Nucleus accumbens (tissue), 56 donors: ENCODE measurements around the gene ACTN4.

Experiments used
- DNase-seq, 56 donors: peaks; one replicate each; lab custom pipeline; 2025; lab: John Stamatoyannopoulos, UW

Gene ACTN4

DNA sequence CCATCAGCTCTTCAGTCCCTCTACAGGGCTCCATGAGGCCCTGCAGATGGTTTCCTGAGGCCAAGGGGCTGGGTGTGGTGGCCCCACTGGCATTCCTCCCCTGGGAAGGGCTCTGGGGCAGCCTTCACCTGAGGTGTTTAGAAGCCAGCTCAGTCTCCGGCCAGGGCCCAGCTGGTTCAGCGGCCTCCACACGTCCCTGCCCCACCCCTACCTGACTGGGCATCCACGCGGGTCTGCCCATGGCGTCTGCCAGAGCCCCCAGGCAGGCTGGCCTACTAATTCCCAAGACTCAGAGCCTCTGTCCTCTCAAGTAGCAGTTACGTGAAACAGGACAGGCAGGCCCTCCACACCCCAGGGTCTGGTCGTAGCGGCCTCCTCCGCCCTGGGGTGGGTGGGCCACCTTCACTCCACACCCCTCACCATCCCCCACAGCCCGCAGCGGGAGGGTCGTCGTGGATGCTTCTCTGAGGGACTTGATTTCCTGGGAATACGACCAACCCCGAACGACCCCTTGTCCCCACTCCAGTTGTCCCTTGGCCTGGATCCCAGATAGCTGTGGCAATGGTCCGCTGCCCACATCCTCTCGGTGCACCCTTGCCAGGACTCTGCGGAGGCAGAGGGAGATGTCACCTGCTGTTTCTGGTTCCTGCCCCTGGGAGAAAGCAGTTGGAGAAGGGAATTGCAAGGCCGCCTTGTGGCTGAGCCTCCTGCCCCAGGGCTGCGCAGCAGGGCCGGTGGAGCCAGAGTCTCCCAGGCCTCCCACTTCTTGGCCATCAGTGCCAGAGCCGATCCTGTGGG, 72.5 kb downstream of the ACTN4 start:
- peak in 4 of 56 donors; percentile 32 to 56 (median 36) for DNase-seq

DNA sequence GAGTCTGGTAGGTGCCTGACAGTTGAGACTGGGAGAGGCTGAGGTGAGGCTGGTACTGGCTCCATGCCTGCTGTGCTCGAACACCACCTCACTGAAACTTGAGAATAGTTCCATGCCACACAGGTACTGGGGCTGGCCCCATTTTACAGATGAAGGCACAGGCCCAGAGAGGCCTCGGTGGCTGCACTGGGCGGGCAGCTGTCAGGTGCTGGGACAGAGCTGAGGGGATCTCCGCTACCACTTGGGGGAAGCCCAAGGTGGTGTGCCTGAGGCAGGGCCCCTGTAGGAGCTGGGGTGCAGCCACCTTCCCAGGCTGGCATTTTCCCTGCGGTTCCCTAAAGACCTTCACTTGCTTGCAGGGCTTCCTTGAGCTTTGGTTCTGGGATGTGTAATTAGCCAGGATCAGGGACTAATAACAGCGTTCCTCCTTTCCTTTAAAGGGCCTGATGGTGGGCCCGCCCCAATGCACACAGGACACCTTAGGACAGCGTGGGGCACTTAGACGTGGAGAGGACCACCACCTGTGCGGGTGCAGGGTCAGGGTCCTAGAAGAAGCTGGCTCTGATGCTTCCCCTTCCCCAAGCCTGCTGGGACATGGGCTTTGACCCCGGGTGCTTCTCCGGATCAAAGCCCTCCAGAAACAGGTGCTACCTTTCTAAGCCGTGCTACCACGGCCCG, 73.2 kb downstream of the ACTN4 start:
- DNase-seq = no peak

DNA sequence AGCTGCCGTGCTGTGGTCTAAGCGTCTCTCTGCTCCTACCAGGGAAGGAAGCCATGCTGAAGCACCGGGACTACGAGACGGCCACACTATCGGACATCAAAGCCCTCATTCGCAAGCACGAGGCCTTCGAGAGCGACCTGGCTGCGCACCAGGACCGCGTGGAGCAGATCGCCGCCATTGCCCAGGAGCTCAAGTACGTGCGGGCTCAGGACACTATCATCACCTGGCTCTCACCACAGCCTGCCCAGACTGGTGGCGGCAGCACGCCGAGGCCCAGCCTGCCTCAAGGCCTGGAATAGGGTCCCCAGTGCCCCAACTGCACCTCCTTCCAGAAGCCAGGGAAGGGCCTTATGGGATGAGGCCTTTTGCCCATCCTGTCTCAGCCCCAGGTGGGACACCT, 74.0 kb downstream of the ACTN4 start:
- peak in 4 of 56 donors; percentile 45 to 54 (median 52) for DNase-seq

DNA sequence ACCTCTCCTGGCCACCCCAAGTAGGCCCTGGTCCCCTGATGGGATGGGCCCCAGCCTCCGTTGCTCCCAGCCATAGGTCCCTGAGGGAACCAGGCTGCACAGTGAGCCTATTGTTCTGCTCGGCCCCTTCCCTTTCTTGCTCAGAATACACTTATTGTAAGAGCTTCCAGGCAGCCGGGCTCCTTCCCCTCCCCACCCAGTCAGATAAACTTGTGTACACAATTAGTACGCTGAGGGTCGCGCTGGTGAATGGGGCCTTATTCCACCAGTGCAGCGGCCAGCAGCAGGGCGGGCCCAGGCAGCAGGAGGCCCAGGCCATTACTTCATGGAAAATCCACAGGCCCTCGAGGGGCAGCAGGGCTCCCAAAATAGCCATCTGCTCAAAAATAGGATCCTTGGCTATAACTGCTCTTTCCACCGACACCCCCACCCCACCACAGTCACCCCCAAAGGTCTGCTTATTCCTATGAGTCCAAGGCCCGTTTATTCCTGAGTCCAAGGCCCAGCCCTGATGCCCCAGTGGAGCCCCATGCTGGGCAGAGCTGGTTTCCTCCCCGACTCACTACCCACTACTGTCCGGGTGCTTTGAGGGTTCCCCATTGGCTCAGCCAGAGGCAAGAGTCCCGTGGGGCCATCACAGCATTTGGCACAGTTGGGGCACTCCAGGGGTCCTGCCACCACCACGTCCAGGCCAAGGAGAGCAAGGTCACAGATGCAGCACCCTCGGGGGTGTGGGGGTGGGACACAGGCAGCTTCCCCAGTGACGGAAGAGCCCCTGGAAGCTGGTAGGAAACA, 74.7 kb downstream of the ACTN4 start:
- DNase-seq = peak in 54 of 56 donors; percentile 33 to 98 (median 83)

- no peak for DNase-seq
Measured at GRCh38 chr19:38722947-38723605, 75.6 kb downstream of the ACTN4 start.

DNA sequence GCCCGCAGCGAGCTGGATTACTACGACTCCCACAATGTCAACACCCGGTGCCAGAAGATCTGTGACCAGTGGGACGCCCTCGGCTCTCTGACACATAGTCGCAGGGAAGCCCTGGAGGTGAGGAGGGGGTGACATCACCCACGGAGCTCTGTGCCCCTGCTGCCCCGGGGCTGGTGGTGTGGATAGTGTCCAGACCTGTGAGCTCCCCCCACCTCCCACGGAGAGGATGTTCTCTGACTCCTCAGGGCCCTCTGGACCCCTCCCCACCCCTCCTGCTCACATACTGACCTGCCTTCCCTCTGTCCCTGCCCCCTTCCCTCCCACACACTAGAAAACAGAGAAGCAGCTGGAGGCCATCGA, 76.1 kb downstream of the ACTN4 start:
- DNase-seq = no peak

- DNase-seq = no peak
Measured at GRCh38 chr19:38723990-38724854, 76.8 kb downstream of the ACTN4 start.

DNA sequence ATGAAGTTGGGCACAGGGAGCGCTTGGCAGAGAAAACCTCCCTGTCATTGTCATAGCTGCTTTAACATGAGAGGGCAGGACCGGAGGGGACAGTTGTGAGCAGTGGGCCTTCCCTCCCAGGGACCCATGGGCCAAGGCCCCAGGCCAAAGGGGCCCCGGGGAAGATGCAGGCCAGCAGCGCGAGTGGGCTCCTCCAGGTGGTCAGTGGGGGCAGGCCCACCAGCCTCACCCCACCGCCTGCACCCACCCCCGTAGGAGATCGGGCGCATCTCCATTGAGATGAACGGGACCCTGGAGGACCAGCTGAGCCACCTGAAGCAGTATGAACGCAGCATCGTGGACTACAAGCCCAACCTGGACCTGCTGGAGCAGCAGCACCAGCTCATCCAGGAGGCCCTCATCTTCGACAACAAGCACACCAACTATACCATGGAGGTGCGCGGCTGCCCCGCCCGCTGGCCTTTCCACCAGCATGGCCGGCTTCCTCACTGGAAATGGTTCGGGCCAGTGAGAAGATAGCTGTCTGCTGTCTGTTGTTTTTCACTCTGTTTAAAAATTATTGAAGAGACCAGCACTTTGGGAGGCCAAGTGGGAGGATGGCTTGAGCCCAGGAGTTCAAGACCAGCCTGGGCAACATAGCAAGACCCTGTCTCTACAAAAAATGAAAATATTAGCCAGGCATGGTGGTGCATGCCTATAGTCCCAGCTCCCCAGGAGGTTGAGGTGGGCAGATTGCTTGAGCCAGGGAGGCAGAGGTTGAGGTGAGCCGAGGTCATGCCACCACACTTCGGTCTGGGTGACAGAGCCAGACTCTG, 78.2 kb downstream of the ACTN4 start:
- DNase-seq = no peak

GRCh38 chr19:38726284-38726673, 78.8 kb downstream of the ACTN4 start:
- no peak for DNase-seq

GRCh38 chr19:38726761-38727301, 79.4 kb downstream of the ACTN4 start:
- no peak for DNase-seq

- no peak for DNase-seq
Measured at GRCh38 chr19:38727306-38727867, 79.9 kb downstream of the ACTN4 start.

DNA sequence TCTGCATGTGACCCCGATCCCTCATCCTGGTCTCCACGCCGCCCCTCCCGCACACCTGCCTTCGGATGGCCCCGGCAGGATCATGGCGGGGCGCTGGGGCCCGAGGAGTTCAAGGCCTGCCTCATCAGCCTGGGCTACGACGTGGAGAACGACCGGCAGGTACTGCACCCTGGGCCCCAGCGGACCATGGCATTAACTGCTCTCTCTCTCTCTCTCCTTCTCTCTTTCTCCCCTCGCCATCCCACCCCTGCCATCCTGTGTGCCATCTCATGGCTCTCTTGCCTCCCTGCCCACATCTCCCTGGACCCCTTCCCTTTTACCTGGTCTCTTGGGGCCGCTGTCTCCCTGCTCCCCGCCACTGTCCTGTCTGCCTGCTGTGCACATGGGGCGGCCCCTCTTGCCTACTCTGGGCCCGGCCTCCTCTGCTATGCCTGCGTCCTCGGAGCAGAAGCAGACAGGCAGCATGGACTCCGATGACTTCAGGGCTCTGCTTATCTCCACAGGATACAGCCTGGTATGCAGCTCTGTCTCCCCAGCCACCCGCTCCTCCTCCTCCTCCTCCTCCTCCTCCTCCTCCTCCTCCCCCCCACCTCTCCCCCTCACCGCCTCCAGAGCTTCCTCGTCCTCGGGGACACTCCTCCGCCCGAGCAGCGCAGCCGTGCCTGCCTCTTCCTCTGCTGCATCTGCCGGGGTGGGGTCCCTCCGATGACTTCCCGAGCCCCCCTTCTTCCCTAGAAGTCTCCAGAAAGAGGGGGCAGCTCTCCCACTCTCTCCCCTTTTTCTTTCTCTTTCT, 80.6 kb downstream of the ACTN4 start:
- DNase-seq = peak in 1 of 56 donors; percentile 27

DNA sequence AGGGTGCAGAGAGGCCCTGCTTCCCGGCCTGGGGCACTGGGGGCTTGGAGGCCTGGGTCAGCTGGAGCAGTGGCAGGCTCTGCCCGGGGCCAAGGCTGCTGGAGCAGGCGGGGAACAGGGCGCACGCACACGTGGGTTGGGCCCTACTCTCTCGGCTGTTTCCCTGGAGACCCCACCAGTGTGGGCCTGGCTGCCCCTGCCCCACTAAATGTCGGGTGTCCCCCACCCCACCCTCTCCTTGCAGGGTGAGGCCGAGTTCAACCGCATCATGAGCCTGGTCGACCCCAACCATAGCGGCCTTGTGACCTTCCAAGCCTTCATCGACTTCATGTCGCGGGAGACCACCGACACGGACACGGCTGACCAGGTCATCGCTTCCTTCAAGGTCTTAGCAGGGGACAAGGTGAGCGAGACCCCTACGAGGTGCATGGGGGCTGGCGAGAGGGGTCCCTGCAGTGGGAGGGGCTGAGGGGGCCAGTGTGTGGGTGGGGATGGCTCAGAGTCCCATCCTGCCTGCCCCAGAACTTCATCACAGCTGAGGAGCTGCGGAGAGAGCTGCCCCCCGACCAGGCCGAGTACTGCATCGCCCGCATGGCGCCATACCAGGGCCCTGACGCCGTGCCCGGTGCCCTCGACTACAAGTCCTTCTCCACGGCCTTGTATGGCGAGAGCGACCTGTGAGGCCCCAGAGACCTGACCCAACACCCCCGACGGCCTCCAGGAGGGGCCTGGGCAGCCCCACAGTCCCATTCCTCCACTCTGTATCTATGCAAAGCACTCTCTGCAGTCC, 81.5 kb downstream of the ACTN4 start:
- DNase-seq = no peak

DNA sequence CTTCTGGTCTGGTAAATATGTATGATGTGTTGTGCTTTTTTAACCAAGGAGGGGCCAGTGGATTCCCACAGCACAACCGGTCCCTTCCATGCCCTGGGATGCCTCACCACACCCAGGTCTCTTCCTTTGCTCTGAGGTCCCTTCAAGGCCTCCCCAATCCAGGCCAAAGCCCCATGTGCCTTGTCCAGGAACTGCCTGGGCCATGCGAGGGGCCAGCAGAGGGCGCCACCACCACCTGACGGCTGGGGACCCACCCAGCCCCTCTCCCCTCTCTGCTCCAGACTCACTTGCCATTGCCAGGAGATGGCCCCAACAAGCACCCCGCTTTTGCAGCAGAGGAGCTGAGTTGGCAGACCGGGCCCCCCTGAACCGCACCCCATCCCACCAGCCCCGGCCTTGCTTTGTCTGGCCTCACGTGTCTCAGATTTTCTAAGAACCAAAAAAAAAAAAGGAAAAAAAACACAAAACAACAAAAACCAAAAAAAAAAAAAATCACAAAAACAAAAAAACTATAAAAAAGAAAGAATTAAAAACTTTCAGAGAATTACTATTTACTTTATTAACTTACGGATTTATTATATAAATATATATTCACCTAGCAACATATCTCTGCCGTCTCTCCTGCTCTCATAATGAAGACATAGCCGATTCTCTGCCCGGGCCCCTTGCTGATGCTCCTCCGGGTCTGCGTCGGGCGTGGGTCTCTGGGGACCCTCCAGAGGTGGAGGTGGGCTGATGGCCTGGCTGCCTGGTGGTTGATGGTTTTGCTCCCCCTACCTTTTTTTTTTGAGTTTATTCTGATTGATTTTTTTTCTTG, 82.4 kb downstream of the ACTN4 start:
- peak in 21 of 56 donors; percentile 7 to 60 (median 21) for DNase-seq

DNA sequence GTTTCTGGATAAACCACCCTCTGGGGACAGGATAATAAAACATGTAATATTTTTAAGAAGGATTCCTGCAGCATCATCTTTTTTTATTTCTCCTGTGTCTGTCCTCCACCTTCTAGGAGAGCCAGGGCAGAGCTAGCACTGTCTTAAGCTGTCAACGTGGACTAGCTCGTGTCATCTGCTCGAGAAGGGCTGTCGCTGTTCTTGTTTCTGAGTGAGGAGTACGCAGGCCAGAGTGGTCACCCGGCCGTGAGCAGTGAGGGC, 83.0 kb downstream of the ACTN4 start:
- no peak for DNase-seq
